Suprapubic skin (tissue), 4 donors: ENCODE measurements around the gene ADCY5. TPM values are rescaled to one million over a fixed set of nuclear protein-coding genes. Genes with fewer than 3 reads are reported as not detected.

Experiments
- DNase-seq, 2 donors: peaks; one replicate each; pipeline ENCODE4 v3.0.0-alpha.2; 2019; ENCODE audit warnings: low spot score in 2 of 2
- H3K27ac ChIP-seq: fragments of 200-600 bp; sonication (generic); one replicate; pipeline ENCODE4 v1.5.1; 2019
- H3K27me3 ChIP-seq: fragments of 200-600 bp; sonication (generic); one replicate; pipeline ENCODE4 v1.5.1; 2019
- H3K36me3 ChIP-seq: fragments of 200-600 bp; sonication (generic); one replicate; pipeline ENCODE4 v1.5.1; 2019
- H3K4me1 ChIP-seq: fragments of 200-600 bp; sonication (generic); one replicate; pipeline ENCODE4 v1.5.1; 2019
- H3K4me3 ChIP-seq: fragments of 200-600 bp; sonication (generic); one replicate; pipeline ENCODE4 v1.5.1; 2019; ENCODE audit warnings: mild to moderate bottlenecking
- H3K9me3 ChIP-seq: fragments of 200-600 bp; sonication (generic); one replicate; pipeline ENCODE4 v1.5.1; 2019
- CTCF ChIP-seq, 2 donors: fragments of 200-600 bp in 1 of 2; fragments of 450-650 bp in 1 of 2; sonication (generic) in 1 of 2; IDR thresholded peaks; one replicate each; pipeline ENCODE4 v1.5.1; 2016 to 2019; ENCODE audit warnings: antibody characterized with exemption in 2 of 2, mild to moderate bottlenecking in 1 of 2, moderate library complexity in 1 of 2
- EP300 ChIP-seq: sonication (generic); formaldehyde crosslinking; IDR thresholded peaks from one replicate; pipeline ENCODE4 v1.6.1; 2017; ENCODE audit warnings: antibody characterized with exemption
- POLR2A ChIP-seq, 2 donors: fragments of 450-650 bp; IDR thresholded peaks; one replicate each; pipeline ENCODE4 v1.6.1; 2017; ENCODE audit warnings: antibody characterized with exemption in 2 of 2, mild to moderate bottlenecking in 2 of 2, moderate library complexity in 2 of 2
- POLR2AphosphoS5 ChIP-seq, 3 donors: sonication (generic); formaldehyde crosslinking; IDR thresholded peaks; one replicate each; pipeline ENCODE4 v1.6.1; 2017; ENCODE audit warnings: antibody characterized with exemption in 3 of 3
- WGBS: methylation state at CpG from one replicate; pipeline ENCODE4 v1.1.5; 2018; 5-methylcytosine and 5-hydroxymethylcytosine counted together
- total RNA-seq, 4 donors: library from RNA; depleted of rRNA; stranded (reverse); fragments of >200 nt; gene quantifications; one replicate each; pipeline ENCODE4 v1.1.0, GENCODE V29; 2016

Gene ADCY5
- total RNA-seq, 4 donors from 2014 or later = 1.4 to 4.9 (median 4.0) TPM

GRCh38 chr3:123284399-123285010 is 164.4 kb downstream of the ADCY5 start:
- no peaks in the 10 kb centered on the region for H3K4me1 ChIP-seq
- H3K9me3 ChIP-seq = no peaks in the 10 kb centered on the region
- TF ChIP-seq CTCF (IDR thresholded peaks at IDR 0.05) (no peak), POLR2A (IDR thresholded peaks at IDR 0.05) (no peak), POLR2AphosphoS5 (IDR thresholded peaks at IDR 0.05) (no peak), EP300 (no peak)
- no peaks in the 10 kb centered on the region for H3K27me3 ChIP-seq
- H3K4me3 ChIP-seq = no peak overlapping the region
- 81% methylated on average over 12 of the region's 18 CpGs for WGBS
- no peak overlapping the region for H3K27ac ChIP-seq
- H3K36me3 ChIP-seq = no peaks in the 10 kb centered on the region
- DNase-seq = no peak

- no peak for TF ChIP-seq POLR2AphosphoS5 (IDR thresholded peaks at IDR 0.05)
- no peak for TF ChIP-seq EP300
- TF ChIP-seq CTCF (IDR thresholded peaks at IDR 0.05) = no peak
- TF ChIP-seq POLR2A (IDR thresholded peaks at IDR 0.05) = no peak
- H3K4me1 ChIP-seq = no peaks in the 10 kb centered on the region
- H3K36me3 ChIP-seq = no peaks in the 10 kb centered on the region
- H3K9me3 ChIP-seq = no peaks in the 10 kb centered on the region
- 89% methylated on average over 12 of the region's 17 CpGs for WGBS
- no peak overlapping the region for H3K27ac ChIP-seq
- no peak overlapping the region for H3K4me3 ChIP-seq
- DNase-seq = no peak
- no peaks in the 10 kb centered on the region for H3K27me3 ChIP-seq
Observed at GRCh38 chr3:123283657-123284398, 165.1 kb downstream of the ADCY5 start.

- Histone ChIP-seq H3K36me3 (no peaks in the 10 kb centered on the region), H3K9me3 (no peaks in the 10 kb centered on the region), H3K27me3 (no peaks in the 10 kb centered on the region), H3K27ac (no peak overlapping the region), H3K4me1 (no peaks in the 10 kb centered on the region), H3K4me3 (no peak overlapping the region)
- DNase-seq = no peak
- WGBS = 73% methylated on average over 9 of the region's 9 CpGs
- TF ChIP-seq POLR2AphosphoS5 (IDR thresholded peaks at IDR 0.05) (no peak), POLR2A (IDR thresholded peaks at IDR 0.05) (no peak), EP300 (no peak), CTCF (IDR thresholded peaks at IDR 0.05) (no peak)
Observed at GRCh38 chr3:123283074-123283473, 165.8 kb downstream of the ADCY5 start.

DNA sequence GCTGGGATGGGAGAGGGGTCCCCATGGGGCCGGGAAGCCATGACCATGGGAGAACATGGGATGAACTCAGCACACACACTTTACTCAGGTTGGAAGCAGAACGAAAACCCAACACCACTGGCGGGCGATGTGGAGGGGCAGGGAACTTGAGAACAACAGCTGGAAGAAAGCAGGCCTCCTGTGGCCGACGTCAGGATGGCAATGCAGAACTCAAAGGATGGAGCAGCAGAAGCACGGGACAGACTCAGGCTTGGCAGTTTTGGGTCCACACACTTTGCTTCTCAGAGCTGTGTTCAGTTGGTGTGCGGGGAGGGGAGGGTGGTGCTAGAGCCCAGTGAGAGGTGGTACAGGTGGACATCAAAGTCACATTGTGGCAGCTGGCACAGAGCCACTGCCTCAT is 166.4 kb downstream of the ADCY5 start:
- TF ChIP-seq EP300 (no peak), POLR2AphosphoS5 (IDR thresholded peaks at IDR 0.05) (no peak), POLR2A (IDR thresholded peaks at IDR 0.05) (no peak), CTCF (IDR thresholded peaks at IDR 0.05) (no peak)
- no peak overlapping the region for H3K27ac ChIP-seq
- H3K4me1 ChIP-seq = no peaks in the 10 kb centered on the region
- no peaks in the 10 kb centered on the region for H3K27me3 ChIP-seq
- no peak for DNase-seq
- H3K36me3 ChIP-seq = no peaks in the 10 kb centered on the region
- no peaks in the 10 kb centered on the region for H3K9me3 ChIP-seq
- WGBS = 80% methylated on average over 8 of the region's 8 CpGs
- H3K4me3 ChIP-seq = no peak overlapping the region

DNA sequence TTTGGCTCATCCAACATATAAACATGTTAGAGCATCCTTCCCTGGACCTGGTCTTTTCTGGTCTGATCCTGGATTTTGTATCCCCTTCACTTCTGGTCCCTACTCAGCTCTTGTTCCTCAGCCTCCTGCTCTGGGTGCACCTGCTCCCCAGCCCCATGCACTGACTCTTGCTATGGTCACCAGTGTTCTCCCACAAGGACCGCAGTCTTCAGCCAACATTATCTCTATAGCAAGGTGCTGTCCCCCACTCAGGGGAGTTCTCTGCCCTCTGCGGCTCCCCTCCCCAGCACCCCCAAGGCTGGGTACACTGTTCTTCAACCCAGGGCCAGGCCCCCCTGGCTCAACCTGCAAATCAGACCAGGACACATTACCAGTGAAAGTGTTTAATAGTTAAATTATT is 167.0 kb downstream of the ADCY5 start:
- WGBS = 91% methylated on average over 2 of the region's 2 CpGs
- H3K36me3 ChIP-seq = no peaks in the 10 kb centered on the region
- no peak overlapping the region for H3K4me3 ChIP-seq
- no peaks in the 10 kb centered on the region for H3K9me3 ChIP-seq
- H3K27ac ChIP-seq = no peak overlapping the region
- no peaks in the 10 kb centered on the region for H3K4me1 ChIP-seq
- no peak for TF ChIP-seq EP300
- no peak for TF ChIP-seq POLR2A (IDR thresholded peaks at IDR 0.05)
- TF ChIP-seq CTCF (IDR thresholded peaks at IDR 0.05) = no peak
- no peak for TF ChIP-seq POLR2AphosphoS5 (IDR thresholded peaks at IDR 0.05)
- no peaks in the 10 kb centered on the region for H3K27me3 ChIP-seq
- DNase-seq = no peak
